ENCODE results near the gene IQSEC1.

IQSEC1 gene

GRCh38 chr3:13085081-13085845 lies 12.0 kb upstream of the IQSEC1 start:
- H3K4me3 ChIP-seq = no peak overlapping the region
- no peaks in the 10 kb centered on the region for H3K9me3 ChIP-seq (replicated peaks in 1 of 11)
- H3K36me3 ChIP-seq = no peaks in the 10 kb centered on the region
- TF ChIP-seq Cebpa-rat (IDR thresholded peaks at IDR 0.05) = peak in 2 of 11 experiments; percentile 7 to 23; a peak in 1 of 22 replicates
- H4K20me1 ChIP-seq = peaks cover 0 to 12% (median 0%) of the 10 kb centered on the region in 11 experiments; a peak in 1 of 22 replicates
- H3K4me2 ChIP-seq = peak overlapping the region in 8 of 11 experiments; percentile 66 to 81 (median 74); a peak in 13 of 22 replicates
- H3K27me3 ChIP-seq = peaks cover 0 to 3% (median 0%) of the 10 kb centered on the region in 11 experiments; a peak in 1 of 22 replicates
- H3K9ac ChIP-seq = no peak overlapping the region
- peak overlapping the region in 2 of 11 experiments; percentile 1 to 63; a peak in 1 of 22 replicates for H3K27ac ChIP-seq
- peaks cover 33 to 94% (median 86%) of the 10 kb centered on the region in 10 experiments for H3K4me1 ChIP-seq

GRCh38 chr3:13083898-13084297 lies 10.7 kb upstream of the IQSEC1 start:
- peak overlapping the region; percentile 4 to 93 (median 78); a peak in 19 of 22 replicates for H3K4me2 ChIP-seq

GRCh38 chr3:13083254-13083653 lies 10.0 kb upstream of the IQSEC1 start:
- Histone ChIP-seq H3K9ac (peak overlapping the region in 4 of 11 experiments; percentile 1 to 20 (median 3); a peak in 1 of 22 replicates), H3K9me3 (replicated peaks in 1 of 11) (no peaks in the 10 kb centered on the region), H3K27me3 (peaks cover 0 to 7% (median 0%) of the 10 kb centered on the region in 11 experiments; a peak in 3 of 22 replicates), H4K20me1 (peaks cover 0 to 13% (median 0%) of the 10 kb centered on the region in 11 experiments; a peak in 2 of 22 replicates), H3K4me1 (peaks cover 32 to 99% (median 96%) of the 10 kb centered on the region in 10 experiments), H3K4me3 (no peak overlapping the region), H3K36me3 (no peaks in the 10 kb centered on the region), H3K4me2 (peak overlapping the region; percentile 4 to 93 (median 78); a peak in 20 of 22 replicates), H3K27ac (peak overlapping the region in 3 of 11 experiments; percentile 3 to 49 (median 27); a peak in 4 of 22 replicates)
- TF ChIP-seq Cebpa-rat (IDR thresholded peaks at IDR 0.05) = no peak

More at GRCh38 chr3:13083898-13084297, 10.7 kb upstream of the IQSEC1 start:
- H3K4me3 ChIP-seq = no peak overlapping the region
- H3K9ac ChIP-seq = peak overlapping the region in 4 of 11 experiments; percentile 1 to 20 (median 3); a peak in 1 of 22 replicates
- H3K4me1 ChIP-seq = peaks cover 33 to 99% (median 96%) of the 10 kb centered on the region in 10 experiments
- H3K36me3 ChIP-seq = no peaks in the 10 kb centered on the region
- peak overlapping the region in 4 of 11 experiments; percentile 3 to 49 (median 20); a peak in 5 of 22 replicates for H3K27ac ChIP-seq
- peaks cover 0 to 3% (median 0%) of the 10 kb centered on the region in 11 experiments; a peak in 1 of 22 replicates for H3K27me3 ChIP-seq
- peaks cover 0 to 12% (median 0%) of the 10 kb centered on the region in 11 experiments; a peak in 1 of 22 replicates for H4K20me1 ChIP-seq
- TF ChIP-seq Cebpa-rat (IDR thresholded peaks at IDR 0.05) = no peak
- H3K9me3 ChIP-seq (replicated peaks in 1 of 11) = no peaks in the 10 kb centered on the region

GRCh38 chr3:13082677-13083076 lies 9.4 kb upstream of the IQSEC1 start:
- Histone ChIP-seq H3K4me3 (no peak overlapping the region), H4K20me1 (peaks cover 0 to 19% (median 0%) of the 10 kb centered on the region in 11 experiments; a peak in 3 of 22 replicates), H3K27me3 (peaks cover 0 to 12% (median 0%) of the 10 kb centered on the region in 11 experiments; a peak in 3 of 22 replicates), H3K27ac (peak overlapping the region in 1 of 11 experiments; percentile 16; a peak in 2 of 22 replicates), H3K9ac (no peak overlapping the region), H3K36me3 (no peaks in the 10 kb centered on the region), H3K9me3 (replicated peaks in 1 of 11) (no peaks in the 10 kb centered on the region), H3K4me2 (peak overlapping the region in 9 of 11 experiments; percentile 67 to 93 (median 82); a peak in 16 of 22 replicates), H3K4me1 (peaks cover 32 to 99% (median 96%) of the 10 kb centered on the region in 10 experiments)
- no peak for TF ChIP-seq Cebpa-rat (IDR thresholded peaks at IDR 0.05)

GRCh38 chr3:13081603-13082360 lies 8.6 kb upstream of the IQSEC1 start:
- Histone ChIP-seq H3K4me1 (peaks cover 28 to 99% (median 93%) of the 10 kb centered on the region in 10 experiments), H3K9me3 (replicated peaks in 1 of 11) (no peaks in the 10 kb centered on the region), H3K4me3 (no peak overlapping the region), H3K4me2 (peak overlapping the region in 8 of 11 experiments; percentile 71 to 93 (median 82); a peak in 14 of 22 replicates), H4K20me1 (peaks cover 0 to 20% (median 0%) of the 10 kb centered on the region in 11 experiments; a peak in 3 of 22 replicates), H3K36me3 (no peaks in the 10 kb centered on the region), H3K27ac (0 out of 22 replicates have a peak overlapping the region, but pooled peaks of 1 of the 11 experiments have one; percentile 16), H3K27me3 (peaks cover 0 to 9% (median 0%) of the 10 kb centered on the region in 11 experiments; a peak in 3 of 22 replicates), H3K9ac (no peak overlapping the region)
- TF ChIP-seq Cebpa-rat (IDR thresholded peaks at IDR 0.05) = no peak

GRCh38 chr3:13080591-13080990 lies 7.4 kb upstream of the IQSEC1 start:
- Histone ChIP-seq H3K9me3 (replicated peaks in 1 of 11) (no peaks in the 10 kb centered on the region), H3K9ac (peak overlapping the region in 5 of 11 experiments; percentile 16 to 47 (median 28); a peak in 4 of 22 replicates), H3K4me3 (no peak overlapping the region), H3K36me3 (no peaks in the 10 kb centered on the region), H3K4me1 (peaks cover 29 to 99% (median 91%) of the 10 kb centered on the region in 10 experiments), H4K20me1 (peaks cover 0 to 14% (median 0%) of the 10 kb centered on the region in 11 experiments; a peak in 3 of 22 replicates), H3K4me2 (peak overlapping the region in 9 of 11 experiments; percentile 56 to 93 (median 78); a peak in 19 of 22 replicates), H3K27ac (no peak overlapping the region), H3K27me3 (peaks cover 0 to 9% (median 0%) of the 10 kb centered on the region in 11 experiments; a peak in 3 of 22 replicates)
- TF ChIP-seq Cebpa-rat (IDR thresholded peaks at IDR 0.05) = no peak

- TF ChIP-seq Cebpa-rat (IDR thresholded peaks at IDR 0.05) = no peak
- Histone ChIP-seq H3K4me1 (peaks cover 34 to 99% (median 91%) of the 10 kb centered on the region in 10 experiments), H3K27ac (no peak overlapping the region), H3K4me3 (no peak overlapping the region), H3K9me3 (replicated peaks in 1 of 11) (no peaks in the 10 kb centered on the region), H3K4me2 (peak overlapping the region in 9 of 11 experiments; percentile 56 to 93 (median 78); a peak in 18 of 22 replicates), H3K9ac (peak overlapping the region in 3 of 11 experiments; percentile 16 to 28 (median 22); a peak in 2 of 22 replicates), H3K27me3 (peaks cover 0 to 9% (median 0%) of the 10 kb centered on the region in 11 experiments; a peak in 3 of 22 replicates), H4K20me1 (peaks cover 0 to 14% (median 0%) of the 10 kb centered on the region in 11 experiments; a peak in 2 of 22 replicates), H3K36me3 (no peaks in the 10 kb centered on the region)
These were observed 6.8 kb upstream of the IQSEC1 start for GRCh38 chr3:13080026-13080425.

GRCh38 chr3:13079510-13079909 lies 6.3 kb upstream of the IQSEC1 start:
- no peak overlapping the region for H3K27ac ChIP-seq
- no peak for TF ChIP-seq Cebpa-rat (IDR thresholded peaks at IDR 0.05)
- peaks cover 0 to 9% (median 0%) of the 10 kb centered on the region in 11 experiments; a peak in 3 of 22 replicates for H3K27me3 ChIP-seq
- no peaks in the 10 kb centered on the region for H3K9me3 ChIP-seq (replicated peaks in 1 of 11)
- peak overlapping the region in 9 of 11 experiments; percentile 43 to 93 (median 73); a peak in 16 of 22 replicates for H3K4me2 ChIP-seq
- no peak overlapping the region; a peak in 2 of 22 replicates for H3K9ac ChIP-seq
- peaks cover 40 to 100% (median 95%) of the 10 kb centered on the region in 10 experiments for H3K4me1 ChIP-seq
- no peaks in the 10 kb centered on the region for H3K36me3 ChIP-seq
- peaks cover 0 to 14% (median 0%) of the 10 kb centered on the region in 11 experiments; a peak in 2 of 22 replicates for H4K20me1 ChIP-seq
- no peak overlapping the region for H3K4me3 ChIP-seq

All from BLaER1 treated with 17β-estradiol and CSF1 and Interleukin-3, amounts not matched to agents 10 nM and 100 nM (cell line).